GM13977 (cell line): ENCODE results near the gene GPR162.

Experiments used
- DNase-seq: peaks from one replicate; pipeline ENCODE4 v3.0.0; 2012; ENCODE audit warnings: low spot score
- CTCF ChIP-seq: IDR thresholded peaks from 2 replicates; pipeline ENCODE4 v1.5.1; 2012; ENCODE audit warnings: mild to moderate bottlenecking, control low read depth; ENCODE audit not compliant: insufficient read depth; ENCODE audit errors: extremely low read depth, missing control alignments
- in situ Hi-C: fragments of 300-500 bp; cut with MboI; formaldehyde crosslinking; loops from one replicate; pipeline ENCODE4 v1.12.0; 2022; ENCODE audit warnings: low sequenced_read_pairs, low pct_unique_long_range_greater_than_20kb, mixed read lengths, inconsistent platforms; ENCODE audit not compliant: unreplicated experiment

Gene GPR162

GRCh38 chr12:6799147-6799546 lies 22.5 kb upstream of the GPR162 start:
- DNase-seq, result no peak
- in situ Hi-C loops, result no loop called here
- TF ChIP-seq CTCF, result no peak

- TF ChIP-seq CTCF, result no peak
- in situ Hi-C loops, result no loop called here
- no peak for DNase-seq
Measured at GRCh38 chr12:6807170-6807569, 14.5 kb upstream of the GPR162 start.

- in situ Hi-C loops, result no loop called here
- TF ChIP-seq CTCF, result no peak
Measured at GRCh38 chr12:6809056-6809455, 12.6 kb upstream of the GPR162 start.

GRCh38 chr12:6810758-6811157 lies 10.9 kb upstream of the GPR162 start:
- in situ Hi-C loops, result no loop called here
- no peak for DNase-seq
- no peak for TF ChIP-seq CTCF

More at GRCh38 chr12:6809056-6809455, 12.6 kb upstream of the GPR162 start:
- no peak for DNase-seq

- no peak for TF ChIP-seq CTCF
- in situ Hi-C loops, result no loop called here
- DNase-seq, result no peak
Measured at GRCh38 chr12:6813363-6813762, 8.3 kb upstream of the GPR162 start.

GRCh38 chr12:6816598-6816997 lies 5.0 kb upstream of the GPR162 start:
- in situ Hi-C loops, result no loop called here
- TF ChIP-seq CTCF, result no peak

GRCh38 chr12:6817098-6817497 lies 4.5 kb upstream of the GPR162 start:
- in situ Hi-C loops, result no loop called here
- no peak for TF ChIP-seq CTCF
- DNase-seq, result no peak

More at GRCh38 chr12:6816598-6816997, 5.0 kb upstream of the GPR162 start:
- DNase-seq, result no peak
